ENCODE results near the gene CEMIP. TPM values are rescaled to one million over a fixed set of nuclear protein-coding genes. Genes with fewer than 3 reads are reported as not detected.

The CEMIP gene
- total RNA-seq, 6 donors from 2014 or later: 0.59 to 38.8 (median 5.7) TPM

GRCh38 chr15:80929689-80930088, 150.5 kb downstream of the CEMIP start:
- WGBS, 2 donors: 85 to 100% methylated on average over 4 of the region's 4 CpGs
- no peaks in the 10 kb centered on the region for H3K4me1 ChIP-seq
- H3K4me3 ChIP-seq: no peak overlapping the region
- TF ChIP-seq CTCF (IDR thresholded peaks at IDR 0.05) (no peak), POLR2AphosphoS5 (IDR thresholded peaks at IDR 0.05) (no peak), EP300 (IDR thresholded peaks at IDR 0.05) (no peak), POLR2A (IDR thresholded peaks at IDR 0.05) (no peak)
- DNase-seq (no peak), ATAC-seq (ENCODE audit: low FRiP score in 2 of 2) (no peak)
- H3K27me3 ChIP-seq: no peaks in the 10 kb centered on the region
- H3K27ac ChIP-seq: no peak overlapping the region
- H3K36me3 ChIP-seq: peaks cover 0 to 6% (median 2%) of the 10 kb centered on the region in 4 donors
- H3K9me3 ChIP-seq: no peaks in the 10 kb centered on the region

- 96 to 99% methylated on average over 2 of the region's 2 CpGs for WGBS, 2 donors
- TF ChIP-seq EP300 (IDR thresholded peaks at IDR 0.05) (no peak), CTCF (IDR thresholded peaks at IDR 0.05) (no peak), POLR2A (IDR thresholded peaks at IDR 0.05) (no peak), POLR2AphosphoS5 (IDR thresholded peaks at IDR 0.05) (no peak)
- ATAC-seq (ENCODE audit: low FRiP score in 2 of 2) (no peak), DNase-seq (no peak)
- H3K4me3 ChIP-seq: no peak overlapping the region
- H3K27ac ChIP-seq: no peak overlapping the region
- no peaks in the 10 kb centered on the region for H3K27me3 ChIP-seq
- no peaks in the 10 kb centered on the region for H3K9me3 ChIP-seq
- no peaks in the 10 kb centered on the region for H3K4me1 ChIP-seq
- peaks cover 0 to 5% (median 0%) of the 10 kb centered on the region in 4 donors for H3K36me3 ChIP-seq
These were observed 152.0 kb downstream of the CEMIP start for GRCh38 chr15:80931191-80931590.

GRCh38 chr15:80931721-80932512, 152.7 kb downstream of the CEMIP start:
- Histone ChIP-seq H3K27ac (no peak overlapping the region), H3K27me3 (no peaks in the 10 kb centered on the region), H3K9me3 (no peaks in the 10 kb centered on the region), H3K4me1 (no peaks in the 10 kb centered on the region), H3K36me3 (peaks cover 0 to 12% (median 5%) of the 10 kb centered on the region in 4 donors), H3K4me3 (no peak overlapping the region)
- 90 to 97% methylated on average over 9 to 20 of the region's 20 CpGs for WGBS, 2 donors
- TF ChIP-seq CTCF (IDR thresholded peaks at IDR 0.05) (no peak), EP300 (IDR thresholded peaks at IDR 0.05) (no peak), POLR2A (IDR thresholded peaks at IDR 0.05) (no peak), POLR2AphosphoS5 (IDR thresholded peaks at IDR 0.05) (no peak)
- DNase-seq: peak in 1 of 2 donors; percentile 50
- peak in 1 of 2 donors; percentile 55 for ATAC-seq (ENCODE audit: low FRiP score in 2 of 2)

GRCh38 chr15:80932513-80932815, 153.3 kb downstream of the CEMIP start:
- no peaks in the 10 kb centered on the region for H3K27me3 ChIP-seq
- peaks cover 0 to 12% (median 6%) of the 10 kb centered on the region in 4 donors for H3K36me3 ChIP-seq
- H3K9me3 ChIP-seq: no peaks in the 10 kb centered on the region
- H3K4me1 ChIP-seq: no peaks in the 10 kb centered on the region
- no peak overlapping the region for H3K27ac ChIP-seq
- 64 to 81% methylated on average over 5 of the region's 5 CpGs for WGBS, 2 donors
- no peak for DNase-seq
- no peak overlapping the region for H3K4me3 ChIP-seq
- ATAC-seq (ENCODE audit: low FRiP score in 2 of 2): no peak
- TF ChIP-seq EP300 (IDR thresholded peaks at IDR 0.05) (no peak), CTCF (IDR thresholded peaks at IDR 0.05) (no peak), POLR2AphosphoS5 (IDR thresholded peaks at IDR 0.05) (no peak), POLR2A (IDR thresholded peaks at IDR 0.05) (no peak)

- TF ChIP-seq EP300 (IDR thresholded peaks at IDR 0.05): no peak
- TF ChIP-seq POLR2AphosphoS5 (IDR thresholded peaks at IDR 0.05): peak in 1 of 2 donors; percentile 25
- DNase-seq: no peak
- Histone ChIP-seq H3K4me1 (no peaks in the 10 kb centered on the region), H3K4me3 (no peak overlapping the region), H3K9me3 (no peaks in the 10 kb centered on the region), H3K36me3 (peaks cover 0 to 12% (median 6%) of the 10 kb centered on the region in 4 donors), H3K27ac (no peak overlapping the region), H3K27me3 (no peaks in the 10 kb centered on the region)
- peak in 1 of 2 donors; percentile 57 for ATAC-seq (ENCODE audit: low FRiP score in 2 of 2)
- 63 to 73% methylated on average over 10 to 15 of the region's 15 CpGs for WGBS, 2 donors
These were observed 153.8 kb downstream of the CEMIP start for GRCh38 chr15:80932989-80933388.
